ENCODE results near the gene NPDC1. TPM values are rescaled to one million over a fixed set of nuclear protein-coding genes. Genes with fewer than 3 reads are reported as not detected.
A peak's percentile ranks its signal among the peaks of the same experiment; 100 is the strongest.

Gene NPDC1
- total RNA-seq, 1 experiment from 2014 or later: 0.60 TPM

DNA sequence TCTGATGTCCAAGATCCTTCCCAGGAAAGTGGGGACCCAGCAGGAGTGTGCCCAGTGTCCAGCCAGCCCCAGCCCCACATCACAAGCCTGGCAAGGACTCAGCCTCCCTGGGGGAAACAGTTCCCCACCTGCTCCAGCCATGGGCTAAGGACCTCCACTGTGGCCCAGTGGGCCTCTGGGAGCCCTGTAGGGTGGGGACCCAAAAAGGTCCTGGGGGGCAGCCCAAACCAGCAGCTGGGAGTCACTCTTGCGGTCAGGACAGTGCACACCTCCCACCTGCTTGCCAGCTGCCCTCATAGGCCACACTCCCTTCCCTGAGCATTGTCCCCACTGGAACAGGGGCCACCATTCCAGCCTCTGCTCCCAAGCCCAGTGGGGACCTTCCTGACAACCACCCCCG, 19.6 kb downstream of the NPDC1 start:
- DNase-seq (ENCODE audit: low read depth): no peak

DNA sequence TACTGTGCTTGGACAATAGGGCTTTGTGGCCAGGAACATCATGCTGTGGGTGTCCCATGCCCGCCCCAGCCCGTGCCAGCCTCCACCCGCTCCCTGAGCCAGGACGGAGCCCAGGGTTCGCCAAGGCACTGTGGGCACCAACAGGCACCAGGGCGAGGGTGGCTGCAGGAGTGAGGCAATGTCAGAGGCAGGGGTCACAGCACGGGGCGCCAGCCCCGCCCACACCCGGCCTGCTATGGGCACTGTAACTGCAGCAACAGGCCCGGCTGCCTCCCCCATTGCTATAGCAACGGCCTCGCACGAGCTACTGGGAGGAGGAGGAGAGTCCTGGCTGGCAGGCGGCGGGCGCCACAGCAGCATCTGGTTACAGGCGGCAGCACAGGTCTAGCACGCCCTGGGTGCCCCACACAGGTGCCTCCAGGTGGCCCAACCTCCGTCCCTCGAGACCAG, 20.4 kb downstream of the NPDC1 start:
- no peak for DNase-seq (ENCODE audit: low read depth)

DNA sequence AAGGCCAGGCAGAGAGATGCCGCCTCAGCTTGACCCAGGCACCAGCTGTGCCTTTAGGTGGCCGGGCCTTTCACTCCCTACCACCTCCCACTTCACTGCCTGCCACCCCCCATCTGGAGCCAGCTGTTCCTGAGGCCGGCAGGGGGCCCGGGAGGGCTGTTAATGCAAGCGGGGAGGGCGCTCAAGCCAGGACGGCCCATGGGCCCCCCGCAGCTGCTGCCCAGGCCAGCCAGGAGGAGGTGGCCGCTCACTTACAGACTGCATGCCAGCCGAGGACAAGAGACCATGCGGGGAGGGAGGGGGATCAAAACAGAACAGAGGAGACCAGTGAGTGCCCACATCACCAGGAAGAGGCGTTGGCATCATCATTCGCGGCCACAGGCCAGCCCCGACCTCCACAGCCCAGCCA, 22.4 kb downstream of the NPDC1 start:
- no peak for DNase-seq (ENCODE audit: low read depth)

- no peak for DNase-seq (ENCODE audit: low read depth)
Observed at GRCh38 chr9:137023157-137023556, 22.8 kb downstream of the NPDC1 start.

- no peak for DNase-seq (ENCODE audit: low read depth)
Observed at GRCh38 chr9:137022662-137023008, 23.3 kb downstream of the NPDC1 start.

DNA sequence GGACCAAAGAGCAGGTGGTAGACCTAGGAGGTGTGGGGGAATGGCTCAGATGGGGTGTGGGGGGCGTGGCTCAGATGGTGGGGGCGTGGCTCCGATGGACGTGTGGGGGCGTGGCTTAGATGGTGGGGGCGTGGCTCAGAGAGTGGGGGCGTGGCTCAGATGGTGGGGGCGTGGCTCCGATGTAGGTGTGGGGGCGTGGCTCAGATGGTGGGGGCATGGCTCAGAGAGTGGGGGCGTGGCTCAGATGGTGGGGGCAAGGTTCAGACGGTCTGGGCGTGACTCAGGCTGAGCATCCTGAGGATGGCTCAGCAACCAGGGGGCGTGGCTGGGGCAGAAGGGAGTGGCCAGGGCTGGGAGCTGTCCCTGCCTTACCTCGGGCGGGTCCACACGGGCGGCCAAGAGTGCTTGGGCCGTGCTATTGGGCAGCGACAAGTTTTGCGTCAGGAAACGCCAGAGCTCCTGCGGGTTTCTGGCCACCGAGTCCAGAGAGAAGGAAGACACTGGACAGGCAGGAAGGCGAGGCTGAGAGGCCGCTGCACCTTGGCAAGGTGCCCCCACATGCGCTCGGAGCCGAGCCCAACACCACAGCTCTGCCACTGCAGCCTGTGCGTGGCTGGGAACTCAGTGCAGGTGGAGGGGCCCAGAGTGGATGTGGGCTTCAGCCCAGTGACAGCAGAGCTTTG, 23.9 kb downstream of the NPDC1 start:
- DNase-seq (ENCODE audit: low read depth): peak; percentile 38

GRCh38 chr9:137021568-137021978, 24.4 kb downstream of the NPDC1 start:
- DNase-seq (ENCODE audit: low read depth): no peak

DNA sequence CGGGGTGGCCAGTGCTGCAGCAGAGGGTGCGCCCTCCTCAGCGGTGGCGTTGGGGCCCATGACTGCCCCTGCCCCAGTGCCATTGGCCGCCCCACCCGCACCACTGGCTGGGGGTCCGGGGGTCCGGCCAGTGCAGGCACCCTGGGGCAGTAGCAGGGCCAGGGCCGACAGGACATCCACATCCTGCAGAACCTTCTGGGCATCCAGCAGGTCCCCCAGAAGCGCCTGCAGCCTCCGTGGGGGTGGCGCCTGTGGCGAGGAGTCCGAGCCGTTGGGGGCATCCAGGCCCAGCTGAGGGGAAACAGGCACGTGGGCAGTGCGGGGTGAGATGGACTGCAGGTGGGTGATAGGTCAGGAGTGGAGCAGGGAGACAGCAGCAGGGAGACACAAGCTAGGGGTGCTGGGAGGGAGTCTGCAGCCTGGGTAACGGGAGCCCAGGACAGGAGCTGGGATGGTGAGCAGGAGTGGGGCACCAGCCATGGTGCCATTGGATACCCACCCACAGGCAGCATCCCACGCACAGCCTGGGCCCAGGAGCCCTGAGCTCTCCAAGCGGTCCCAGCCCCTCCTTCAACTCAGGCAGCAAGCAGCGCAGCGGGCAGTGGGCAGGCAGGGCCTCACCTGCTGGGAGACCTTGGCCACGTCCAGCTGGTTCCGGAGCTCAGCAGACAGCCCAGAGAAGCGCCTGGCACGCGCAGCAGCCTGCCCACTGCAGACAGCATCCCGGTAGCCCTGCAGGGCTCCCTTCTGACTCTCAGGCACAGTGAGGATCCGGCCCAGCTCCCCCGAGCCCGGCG, 25.0 kb downstream of the NPDC1 start:
- no peak for DNase-seq (ENCODE audit: low read depth)

GRCh38 chr9:137019891-137020683, 25.9 kb downstream of the NPDC1 start:
- no peak for DNase-seq (ENCODE audit: low read depth)

GRCh38 chr9:137018761-137019559, 27.0 kb downstream of the NPDC1 start:
- no peak for DNase-seq (ENCODE audit: low read depth)

DNA sequence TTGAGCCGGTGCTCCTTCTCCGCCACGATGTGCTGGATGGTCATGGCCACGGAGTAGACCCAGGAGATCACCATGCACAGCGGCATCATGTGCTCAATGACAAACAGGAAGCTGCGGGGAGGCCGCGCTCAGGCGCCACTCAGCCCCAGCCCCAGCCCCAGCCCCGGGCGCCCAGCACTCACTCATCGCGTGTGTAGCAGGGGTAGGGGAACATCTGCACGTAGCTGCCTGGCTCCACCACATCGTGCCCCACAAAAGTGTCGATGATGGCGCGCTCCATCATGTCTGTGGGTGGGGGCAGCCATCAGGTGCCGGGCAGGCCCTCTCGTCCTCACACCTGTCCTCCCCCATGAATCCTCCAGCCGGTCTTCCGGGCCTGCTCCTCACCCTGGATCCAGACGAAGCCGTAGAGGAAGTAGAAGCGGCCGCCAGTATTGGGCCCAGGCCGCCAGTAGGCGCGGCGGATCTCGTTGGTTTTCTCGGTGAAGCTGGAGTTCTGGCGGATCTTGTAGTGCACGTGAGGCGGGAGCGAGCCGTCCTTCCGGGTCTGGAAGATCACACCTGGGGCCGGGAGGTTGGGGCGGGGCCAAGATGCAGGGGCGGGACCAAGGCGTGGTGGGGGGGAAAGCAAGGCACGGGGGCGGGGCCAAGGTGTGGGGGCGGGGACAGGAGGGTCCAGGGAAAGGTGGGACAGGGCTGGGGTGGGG, 28.0 kb downstream of the NPDC1 start:
- DNase-seq (ENCODE audit: low read depth): no peak

GRCh38 chr9:137017071-137017470, 28.9 kb downstream of the NPDC1 start:
- no peak for DNase-seq (ENCODE audit: low read depth)

DNA sequence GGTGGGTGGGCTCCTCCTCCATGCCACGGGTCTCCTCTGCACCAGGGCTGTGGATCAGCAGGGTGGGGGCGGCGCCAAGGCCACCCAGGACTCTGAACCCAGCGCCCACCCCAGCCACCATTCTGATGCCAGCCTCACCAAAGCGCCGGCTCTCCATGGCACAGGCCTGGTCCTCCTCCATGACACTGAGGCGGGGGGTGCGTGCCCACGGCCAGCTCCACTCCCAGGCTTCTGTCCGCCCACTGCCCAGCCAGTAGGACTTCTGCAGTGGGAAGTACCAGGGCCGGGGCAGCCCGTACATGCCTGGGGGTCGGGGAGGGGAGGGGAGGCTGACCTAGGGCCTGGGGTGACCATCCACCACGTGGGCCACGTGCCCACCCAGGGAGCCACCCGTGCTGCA, 29.5 kb downstream of the NPDC1 start:
- no peak for DNase-seq (ENCODE audit: low read depth)

- DNase-seq (ENCODE audit: low read depth): no peak
Observed at GRCh38 chr9:137015976-137016375, 30.0 kb downstream of the NPDC1 start.

- DNase-seq (ENCODE audit: low read depth): no peak
Observed at GRCh38 chr9:137015540-137015930, 30.4 kb downstream of the NPDC1 start.

DNA sequence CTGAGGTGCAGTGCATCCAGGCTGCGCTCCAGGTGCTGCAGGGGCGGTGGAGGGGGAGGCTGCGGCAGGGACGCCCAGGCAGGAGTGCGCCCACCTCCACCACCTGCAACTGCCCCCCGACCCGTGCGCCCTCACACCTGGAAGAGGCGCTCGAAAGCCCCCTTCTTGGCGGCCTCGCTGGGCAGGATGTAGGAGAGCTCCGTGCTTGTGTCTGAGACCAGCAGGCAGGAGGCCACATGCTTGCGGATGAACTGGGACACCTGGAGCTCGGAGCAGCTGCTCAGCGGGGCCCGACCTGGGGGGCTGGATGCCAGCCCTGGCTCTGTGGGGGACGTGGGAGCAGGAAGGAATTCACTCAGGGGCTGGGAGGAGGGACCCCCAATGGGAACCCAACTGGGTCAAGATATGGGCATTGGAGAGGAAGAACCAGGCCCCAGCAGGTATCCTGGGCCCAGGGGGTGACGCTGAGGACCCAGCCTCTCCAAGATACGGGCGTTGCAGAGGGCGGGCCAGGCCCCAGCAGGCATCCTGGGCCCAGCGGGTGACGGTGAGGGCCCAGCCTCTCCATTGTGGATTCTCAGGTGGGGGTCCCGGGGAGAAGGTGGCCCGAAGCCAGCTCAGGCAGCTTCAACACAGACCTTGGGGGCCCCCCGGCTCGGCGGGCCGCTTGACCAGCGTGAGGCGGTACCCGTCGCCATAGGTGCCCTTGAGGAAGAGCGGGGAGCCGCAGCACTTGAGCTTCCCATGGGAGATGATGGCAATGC, 31.0 kb downstream of the NPDC1 start:
- DNase-seq (ENCODE audit: low read depth): no peak

- DNase-seq (ENCODE audit: low read depth): no peak
Observed at GRCh38 chr9:137014166-137014565, 31.8 kb downstream of the NPDC1 start.

GRCh38 chr9:137013571-137013940, 32.4 kb downstream of the NPDC1 start:
- DNase-seq (ENCODE audit: low read depth): no peak

GRCh38 chr9:137012694-137013570, 33.0 kb downstream of the NPDC1 start:
- DNase-seq (ENCODE audit: low read depth): no peak

Measured in RPMI7951 (cell line).